HG02885 (cell line): ENCODE measurements around the gene CDHR4.
"Not testable (repeated sequence)": the region's sequence is repeated elsewhere in the genome, so short reads cannot be mapped to it uniquely, and the experiment has no call there.

Experiments
- ATAC-seq: cut with Tn5 transposase; IDR thresholded peaks from one replicate; pipeline ENCODE4 v1.9.1; 2021; ENCODE audit warnings: mild to moderate bottlenecking; ENCODE audit not compliant: unreplicated experiment, poor library complexity

The CDHR4 gene

DNA sequence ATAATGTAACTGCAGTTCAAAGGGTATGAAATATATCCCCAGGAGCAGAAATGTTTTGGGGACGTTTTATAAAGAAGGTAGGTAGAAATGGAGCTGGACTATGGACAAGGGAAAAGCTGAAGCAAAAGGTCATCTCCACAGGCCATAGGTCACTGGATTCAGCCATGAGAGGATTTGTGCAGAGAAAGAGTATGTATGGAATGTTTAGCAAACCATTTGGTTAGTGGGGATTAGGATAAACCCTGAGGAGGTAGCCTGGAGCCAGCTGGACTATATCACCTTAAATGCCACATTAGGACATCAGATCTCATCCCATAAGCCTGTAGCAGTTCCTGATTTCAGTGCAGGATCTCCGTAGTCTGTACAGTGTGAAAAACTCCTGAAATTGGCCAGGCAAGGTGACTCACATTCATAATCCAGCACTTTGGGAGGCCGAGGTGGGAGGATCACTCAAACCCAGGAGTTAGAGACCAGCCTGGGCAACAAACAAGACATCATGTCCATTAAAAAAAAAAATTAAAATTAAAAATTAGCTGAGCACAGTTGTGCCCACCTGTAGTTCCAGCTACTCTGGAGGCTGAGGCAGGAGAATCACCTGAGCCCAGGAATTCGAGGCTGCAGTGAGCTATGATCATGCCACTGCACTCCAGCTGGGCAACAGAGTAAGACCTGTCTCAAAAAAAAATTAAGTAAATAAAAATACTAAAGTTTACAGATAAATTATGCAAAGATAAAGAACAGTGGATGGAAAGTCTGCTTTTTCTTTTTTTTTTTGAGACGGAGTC, 18.1 kb downstream of the CDHR4 start:
- ATAC-seq: no peak

DNA sequence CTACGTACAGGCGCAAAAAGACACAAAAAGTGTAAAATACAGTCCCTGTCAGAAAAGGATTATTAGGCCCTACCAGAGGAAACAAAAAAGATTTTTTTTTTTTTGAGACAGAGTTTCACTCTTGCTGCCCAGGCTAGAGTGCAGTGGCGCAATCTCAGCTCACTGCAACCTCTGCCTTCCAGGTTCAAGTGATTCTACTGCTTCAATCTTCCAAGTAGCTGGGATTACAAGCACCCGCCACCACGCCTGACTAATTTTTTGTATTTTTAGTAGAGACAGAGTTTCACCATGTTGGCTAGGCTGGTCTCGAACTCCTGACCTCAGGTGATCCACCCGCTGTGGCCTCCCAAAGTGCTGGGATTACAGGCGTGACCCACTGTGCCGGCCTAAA, 18.7 kb downstream of the CDHR4 start:
- not testable (repeated sequence) for ATAC-seq

DNA sequence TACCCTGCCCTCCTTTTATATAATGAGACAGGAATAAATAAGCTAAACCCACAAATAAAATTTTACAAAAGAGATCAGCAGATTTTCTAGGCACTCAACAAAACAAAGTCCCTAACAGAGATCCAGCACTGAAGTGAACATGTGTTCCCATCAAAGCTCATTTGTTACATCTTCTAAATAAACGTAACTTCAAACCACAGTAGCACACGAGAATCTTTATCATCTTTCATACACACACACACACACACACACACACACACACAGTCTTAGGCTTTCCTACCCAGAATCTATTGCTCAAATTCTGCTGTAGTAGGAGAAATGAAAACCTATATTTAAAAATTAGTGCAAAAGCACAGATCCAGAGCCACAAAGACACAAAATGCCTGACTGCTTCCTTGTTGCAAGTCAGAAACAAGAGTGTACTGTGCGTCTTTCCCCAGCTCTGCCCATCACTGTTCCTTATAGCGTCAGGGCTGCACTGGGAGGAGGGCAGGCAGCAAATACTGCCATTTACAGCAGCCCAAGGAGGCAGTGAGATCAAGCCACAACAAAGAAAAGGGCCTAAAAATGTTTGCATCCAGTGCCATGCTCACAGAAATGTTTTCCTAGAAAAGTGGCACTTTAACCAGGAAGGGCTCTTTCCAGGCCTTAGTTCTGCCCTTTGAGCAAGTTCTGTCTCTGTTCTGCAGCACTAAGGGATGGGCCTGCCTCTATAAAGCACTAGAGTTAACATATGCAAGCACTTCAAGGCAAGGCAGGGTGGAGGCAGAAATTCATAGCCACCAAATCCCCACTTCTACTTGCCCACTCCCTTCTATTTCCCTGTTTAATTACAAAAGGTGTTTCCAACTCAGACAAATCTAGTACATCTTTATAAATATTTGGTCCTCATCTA, 19.3 kb downstream of the CDHR4 start:
- no peak for ATAC-seq

DNA sequence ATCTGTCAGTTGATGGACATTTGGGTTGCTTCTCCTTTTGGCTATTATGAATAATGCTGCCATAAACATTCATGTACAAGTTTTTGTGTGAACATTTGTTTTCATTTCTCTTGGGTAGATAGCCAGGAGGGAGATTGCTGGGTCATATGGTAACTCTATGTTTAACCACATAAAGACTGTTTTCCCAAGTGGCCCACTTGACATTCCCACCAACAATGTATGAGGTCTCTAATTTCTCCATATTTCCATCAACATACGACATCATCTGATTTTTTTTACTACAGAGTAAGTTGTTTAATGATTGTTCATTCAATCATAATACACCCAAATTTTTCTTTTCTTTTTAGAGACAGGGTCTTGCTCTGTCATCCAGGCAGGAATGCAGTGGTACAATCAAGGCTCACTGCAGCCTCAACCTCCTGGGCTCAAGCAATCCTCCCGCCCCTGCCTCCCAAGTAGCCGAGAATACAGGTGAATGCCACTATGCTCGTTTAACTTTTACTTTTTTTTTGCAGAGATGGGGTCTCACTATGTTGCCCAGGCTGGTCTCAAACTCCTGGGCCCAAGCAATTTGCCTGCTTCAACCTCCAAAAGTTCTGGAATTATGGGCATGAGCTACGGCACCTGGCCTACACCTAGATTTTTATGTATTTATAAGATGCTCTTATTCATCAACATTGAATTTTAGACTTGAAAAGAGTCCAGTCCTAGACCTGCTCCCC, 20.2 kb downstream of the CDHR4 start:
- ATAC-seq: no peak

DNA sequence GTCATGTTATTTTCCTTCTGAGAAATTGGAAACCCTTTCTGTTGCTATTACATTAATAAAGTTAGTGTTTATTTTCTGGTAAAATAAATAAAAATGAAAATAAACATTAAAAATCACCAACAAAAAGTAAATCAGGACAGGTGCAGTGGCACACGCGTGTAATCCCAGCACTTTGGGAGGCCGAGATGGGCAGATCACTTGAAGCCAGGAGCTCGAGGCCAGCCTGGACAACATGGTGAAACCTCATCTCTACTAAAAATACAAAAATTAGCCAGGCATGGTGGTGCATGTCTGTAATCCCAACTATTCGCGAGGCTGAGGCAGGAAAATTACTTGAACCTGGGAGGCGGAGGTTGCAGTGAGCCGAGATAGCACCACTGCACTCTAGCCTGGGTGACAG, 23.6 kb downstream of the CDHR4 start:
- not testable (repeated sequence) for ATAC-seq

DNA sequence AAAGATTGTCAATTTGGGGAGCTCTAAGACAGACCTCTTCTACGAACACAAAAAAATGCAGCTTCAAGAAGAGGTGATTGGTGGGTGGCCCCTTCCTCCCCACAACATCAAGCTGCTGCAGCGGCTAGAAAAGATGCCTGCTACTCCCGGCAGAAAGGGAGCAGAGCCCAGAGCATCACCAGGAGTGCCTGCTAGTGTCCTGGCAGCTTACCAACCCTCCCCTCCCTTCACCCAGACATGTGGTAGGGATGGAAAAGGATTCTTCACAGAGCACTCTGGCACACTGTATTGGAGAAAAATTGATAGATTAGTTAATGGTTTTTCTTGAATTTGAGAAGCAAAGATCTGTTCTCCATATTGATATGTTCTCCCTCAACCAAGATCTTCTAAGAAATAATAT, 24.1 kb downstream of the CDHR4 start:
- no peak for ATAC-seq

DNA sequence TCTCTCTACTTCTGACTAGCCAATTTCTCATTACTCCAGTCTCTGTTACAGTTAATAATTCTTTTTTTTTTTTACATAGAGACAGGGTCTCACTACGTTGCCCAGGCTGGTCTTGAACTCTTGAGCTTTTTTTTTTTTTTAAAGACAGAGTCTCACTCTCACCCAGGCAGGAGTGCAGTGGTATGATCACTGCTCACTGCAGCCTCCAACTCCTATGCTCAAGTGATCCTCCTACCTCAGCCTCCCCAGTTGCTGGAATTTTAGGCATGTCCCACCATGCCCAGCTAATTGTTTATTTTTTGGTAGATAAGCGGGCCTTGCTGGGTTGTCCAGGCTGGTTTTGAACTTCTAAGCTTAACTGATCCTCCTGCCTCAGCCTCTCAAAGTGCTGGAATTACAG, 27.0 kb downstream of the CDHR4 start:
- no peak for ATAC-seq

DNA sequence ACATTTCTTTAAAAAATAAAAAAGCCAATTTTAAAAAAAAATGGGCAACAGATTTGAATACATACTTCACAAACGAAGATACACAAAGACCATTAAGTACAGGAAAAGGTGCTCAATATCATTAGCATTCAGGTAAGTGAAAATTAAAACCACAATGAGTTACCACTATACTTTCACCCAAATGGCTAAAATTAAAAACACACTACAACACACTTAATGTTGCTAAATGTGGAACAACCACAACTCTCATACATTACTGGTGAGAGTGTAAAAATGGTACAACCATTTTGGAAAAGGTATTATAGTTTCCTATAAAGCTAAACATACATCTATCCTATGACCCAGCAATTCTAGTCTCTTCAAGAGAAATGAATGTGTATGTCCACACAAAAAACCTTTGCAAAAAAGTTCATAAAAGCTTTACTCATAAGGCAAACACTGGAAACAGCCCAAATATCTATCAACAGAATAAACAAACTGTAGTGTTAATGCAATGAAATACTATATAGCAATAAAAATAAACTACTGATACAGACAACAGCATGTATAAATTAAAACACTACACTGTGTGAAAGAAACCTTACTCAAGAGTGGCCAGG, 28.2 kb downstream of the CDHR4 start:
- ATAC-seq: no peak

DNA sequence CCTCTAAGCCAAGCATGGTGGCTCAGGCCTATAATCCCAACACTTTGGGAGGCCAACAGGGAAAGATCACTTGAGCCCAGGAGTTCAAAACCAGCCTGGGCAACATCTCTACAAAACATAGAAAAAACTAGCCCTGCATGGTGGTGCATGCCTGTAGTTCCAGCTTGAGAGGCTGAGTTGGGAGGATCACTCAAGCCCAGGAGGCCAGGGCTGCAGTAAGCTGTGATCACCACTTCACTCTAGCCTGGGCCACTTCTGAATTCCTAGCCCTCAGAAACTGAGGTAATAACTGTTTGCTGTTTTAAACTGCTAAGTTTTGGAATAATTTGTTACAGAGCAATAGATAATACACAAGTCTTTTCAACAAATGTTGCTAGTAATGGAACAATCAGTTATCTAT, 29.7 kb downstream of the CDHR4 start:
- no peak for ATAC-seq

DNA sequence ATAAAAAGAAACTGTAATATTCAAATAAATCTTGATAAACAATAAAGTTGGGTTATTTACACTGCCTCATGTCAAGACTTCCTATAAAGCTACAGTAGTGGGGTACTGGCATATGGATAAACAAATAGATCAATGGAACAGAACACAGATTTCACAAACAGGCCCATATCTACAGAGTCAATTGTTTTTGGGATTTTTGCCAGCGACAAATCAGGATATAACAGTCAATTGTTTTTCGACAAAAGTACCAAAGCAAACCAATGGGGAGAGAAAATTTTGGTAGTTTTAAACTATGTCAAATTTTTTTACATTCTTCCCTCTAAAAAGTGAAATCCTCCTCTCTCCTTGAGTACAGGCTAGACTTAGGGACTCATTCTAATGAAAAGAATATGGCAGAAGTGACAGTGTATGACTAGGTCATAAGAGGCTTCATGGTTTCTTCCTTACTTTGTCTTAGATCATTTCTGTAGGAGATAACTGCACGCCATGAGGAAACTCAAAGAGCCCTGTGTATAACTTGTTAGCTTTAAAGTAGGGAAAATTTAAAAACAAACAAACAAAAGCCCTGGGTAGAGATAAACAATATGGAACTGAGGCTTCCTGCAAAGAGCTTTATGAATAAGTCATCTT, 30.3 kb downstream of the CDHR4 start:
- no peak for ATAC-seq

DNA sequence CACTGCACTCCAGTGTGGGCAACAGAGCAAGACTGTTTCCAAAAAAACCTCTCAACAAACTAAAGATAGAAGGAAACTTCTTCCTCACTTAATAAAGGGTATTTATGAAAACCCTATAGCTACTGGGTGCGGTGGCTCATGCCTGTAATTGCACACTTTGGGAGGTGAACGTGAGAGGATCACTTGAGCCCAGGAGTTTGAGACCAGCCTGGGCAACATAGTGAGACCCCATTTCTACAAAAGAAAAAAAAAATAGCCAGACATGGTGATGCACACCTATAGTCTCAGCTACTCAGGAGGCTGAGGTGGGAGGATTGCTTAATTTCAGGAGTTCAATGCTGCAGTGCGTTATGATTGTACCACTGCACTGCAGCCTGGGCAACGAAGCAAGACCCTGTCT, 35.7 kb downstream of the CDHR4 start:
- no peak for ATAC-seq

DNA sequence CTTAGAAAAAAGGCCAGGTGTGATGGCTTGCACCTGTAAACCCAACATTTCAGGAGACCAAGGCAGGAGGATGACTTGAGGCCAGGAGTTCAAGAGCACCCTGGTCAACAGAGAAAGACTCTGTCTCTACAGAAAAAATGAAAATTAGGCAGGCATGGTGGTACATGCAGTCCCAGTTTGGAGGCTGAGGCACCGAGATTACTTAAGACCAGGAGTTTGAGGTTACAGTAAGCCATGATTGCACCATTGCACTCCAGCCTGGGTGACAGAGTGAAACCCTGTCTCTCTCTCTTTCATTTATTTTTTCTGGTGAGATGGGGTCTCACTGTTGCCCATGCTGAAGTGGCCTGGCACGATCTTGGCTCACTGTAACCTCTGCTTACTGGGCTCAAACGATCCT, 38.0 kb downstream of the CDHR4 start:
- ATAC-seq: no peak

DNA sequence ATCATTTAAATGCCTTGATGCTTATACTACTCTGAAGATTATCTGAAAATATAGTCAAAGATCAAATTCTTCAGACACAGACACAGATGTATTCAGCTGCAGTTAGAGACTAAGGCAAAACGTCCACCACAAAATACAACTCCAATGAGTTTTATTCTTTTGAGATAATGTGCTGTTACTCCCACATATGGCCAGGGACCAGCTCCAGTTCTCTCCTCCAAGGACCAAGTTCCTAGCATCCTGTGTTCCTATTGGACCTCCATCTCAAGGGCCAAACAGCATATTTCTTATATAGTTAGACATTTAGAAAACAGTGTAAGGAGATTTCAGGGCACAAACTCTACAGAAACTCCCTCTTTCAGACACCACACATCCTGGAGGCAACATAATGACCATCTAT, 40.4 kb downstream of the CDHR4 start:
- ATAC-seq: no peak

DNA sequence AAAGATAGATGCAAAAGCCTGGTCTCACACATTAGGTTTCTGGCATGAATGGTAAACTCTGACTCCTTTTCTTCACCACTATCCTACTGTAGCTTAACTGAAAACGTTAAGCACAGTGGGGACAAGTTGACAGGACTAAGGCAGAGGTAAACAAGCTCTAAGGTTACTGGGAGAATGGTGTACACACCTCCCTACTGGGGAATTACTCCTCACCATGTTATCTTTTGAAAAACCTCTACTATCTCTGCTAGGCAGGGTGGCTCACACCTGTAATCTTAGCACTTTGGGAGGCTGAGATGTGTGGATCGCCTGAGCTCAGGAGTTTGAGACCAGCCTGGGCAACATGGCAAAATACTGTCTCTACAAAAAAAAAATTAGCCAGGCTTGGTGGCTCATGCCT, 42.5 kb downstream of the CDHR4 start:
- ATAC-seq: no peak

DNA sequence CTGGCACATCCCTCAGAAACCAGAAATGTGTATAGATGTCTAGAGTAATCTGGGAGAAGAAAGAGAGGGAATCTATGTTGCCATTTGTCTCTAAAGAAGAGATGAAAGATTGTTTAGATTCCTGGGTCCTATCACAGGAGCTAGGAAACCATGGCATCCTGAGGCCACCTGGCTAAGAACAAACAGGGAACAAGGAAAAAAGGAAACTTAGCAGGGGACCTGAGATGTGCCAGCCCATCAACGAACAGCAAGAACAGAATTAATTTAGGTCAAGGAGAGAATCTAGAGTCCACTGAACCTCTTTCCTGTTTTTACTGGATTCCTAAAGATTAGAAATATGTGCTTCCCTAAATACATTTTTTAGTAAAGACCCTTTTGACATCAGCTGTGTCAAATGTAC, 43.6 kb downstream of the CDHR4 start:
- no peak for ATAC-seq

DNA sequence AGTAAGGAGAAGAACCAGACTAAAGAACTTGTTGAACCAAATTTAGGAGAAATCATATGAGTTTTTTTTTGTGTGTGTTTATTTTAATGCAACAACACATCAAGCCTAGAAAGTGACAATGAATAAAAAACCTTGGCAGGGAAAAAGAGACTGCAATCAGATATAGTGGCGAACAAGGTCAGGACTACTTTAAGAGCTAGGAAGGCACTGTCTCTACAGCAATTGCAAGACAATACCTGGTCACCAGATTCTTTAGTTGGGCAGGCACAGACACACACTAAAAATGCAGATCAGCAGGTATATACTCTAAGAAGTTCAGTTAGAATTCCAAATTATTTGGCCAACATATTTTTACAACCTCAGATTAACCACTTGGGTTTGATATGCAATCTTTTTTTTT, 45.1 kb downstream of the CDHR4 start:
- no peak for ATAC-seq

DNA sequence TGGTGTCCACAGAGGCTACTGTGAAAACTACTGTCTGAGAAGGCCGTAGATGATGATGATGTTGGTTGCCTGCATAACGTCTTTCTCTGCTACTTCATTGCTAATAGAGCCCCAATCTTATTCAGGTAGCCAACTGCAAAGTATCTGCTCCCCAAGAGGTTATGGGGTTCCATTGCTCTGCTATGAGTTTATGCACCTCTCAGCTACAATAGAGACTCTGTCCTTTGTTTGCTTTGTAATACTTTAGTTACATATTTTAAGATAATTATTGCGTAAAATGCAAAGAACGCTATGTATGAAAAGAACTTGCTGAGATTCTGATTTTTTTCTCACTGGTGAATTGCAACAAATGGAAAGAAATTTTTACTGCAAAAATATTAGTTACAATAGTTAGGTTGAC, 48.2 kb downstream of the CDHR4 start:
- ATAC-seq: no peak

DNA sequence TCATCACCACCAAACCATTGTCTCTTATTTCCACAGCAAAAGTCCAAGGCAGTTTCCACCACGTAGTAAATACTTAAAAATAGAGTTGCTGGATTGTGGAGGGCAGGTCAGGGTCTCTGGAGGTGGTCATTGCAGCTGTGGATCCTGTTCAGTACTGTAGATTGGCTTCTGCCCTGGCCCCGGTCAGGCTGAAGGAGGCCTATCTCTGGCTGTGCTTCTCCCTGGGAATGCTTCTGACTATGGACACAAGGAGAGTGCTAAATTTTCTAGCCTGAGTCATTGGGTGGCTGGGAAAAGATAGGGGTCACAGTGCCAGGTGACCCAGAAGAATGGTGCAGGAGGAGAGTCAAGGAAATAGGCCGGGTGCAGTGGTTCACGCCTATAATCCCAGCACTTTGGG, 49.6 kb downstream of the CDHR4 start:
- no peak for ATAC-seq

DNA sequence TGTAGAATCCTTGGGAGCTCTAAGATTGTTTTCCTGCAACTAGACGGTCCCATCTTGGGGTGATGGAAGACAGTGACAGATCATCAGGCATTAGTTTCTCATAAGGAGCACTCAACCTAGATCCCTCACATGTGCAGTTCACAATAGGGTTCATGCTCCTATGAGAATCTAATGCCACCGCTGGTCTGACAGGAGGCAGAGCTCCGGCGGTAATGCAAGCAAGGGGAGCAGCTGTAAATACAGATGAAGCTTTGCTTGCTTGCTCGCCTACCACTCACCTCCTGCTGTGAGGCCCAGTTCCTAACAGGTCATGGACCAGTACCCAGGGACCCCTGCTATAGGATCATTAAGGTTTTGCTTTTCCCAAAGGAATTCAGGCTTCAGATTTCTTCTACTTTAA, 50.8 kb downstream of the CDHR4 start:
- not testable (repeated sequence) for ATAC-seq

DNA sequence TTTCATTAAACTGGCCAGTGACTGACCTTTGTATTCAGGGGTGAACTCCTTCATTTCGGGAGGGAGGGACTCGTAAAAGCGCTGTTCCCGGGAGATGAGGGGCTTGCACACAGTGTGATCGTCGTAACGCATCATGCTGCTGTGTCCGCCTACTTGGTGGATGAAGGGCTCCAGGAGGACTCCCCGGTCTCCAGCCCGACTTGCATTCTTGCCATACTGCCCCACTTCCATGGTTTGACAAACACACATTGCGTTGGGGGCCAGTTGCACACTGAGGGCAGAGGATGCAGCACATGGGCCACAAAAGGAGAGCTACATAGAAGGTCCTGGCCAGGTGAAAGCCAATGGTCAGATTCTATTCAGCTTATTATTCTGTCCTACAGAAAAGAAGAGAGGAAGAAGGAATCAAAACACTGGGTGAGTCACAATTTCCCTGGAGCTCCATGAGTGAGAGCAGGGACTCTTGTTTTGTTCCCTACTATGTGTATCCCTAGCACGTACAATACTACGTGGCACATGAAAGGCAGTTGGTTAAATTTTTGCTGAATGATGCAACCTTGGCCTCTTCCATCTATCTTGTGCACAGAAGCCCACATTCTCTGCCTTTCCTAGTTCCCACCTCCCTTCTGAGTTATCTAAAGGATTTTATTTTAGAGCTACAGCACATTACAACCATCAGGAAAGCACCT, 51.7 kb downstream of the CDHR4 start:
- no peak for ATAC-seq
